ENCODE measurements around the gene AUTS2.
"Not testable (repeated sequence)": the region's sequence is repeated elsewhere in the genome, so short reads cannot be mapped to it uniquely, and the experiment has no call there.

AUTS2 gene

DNA sequence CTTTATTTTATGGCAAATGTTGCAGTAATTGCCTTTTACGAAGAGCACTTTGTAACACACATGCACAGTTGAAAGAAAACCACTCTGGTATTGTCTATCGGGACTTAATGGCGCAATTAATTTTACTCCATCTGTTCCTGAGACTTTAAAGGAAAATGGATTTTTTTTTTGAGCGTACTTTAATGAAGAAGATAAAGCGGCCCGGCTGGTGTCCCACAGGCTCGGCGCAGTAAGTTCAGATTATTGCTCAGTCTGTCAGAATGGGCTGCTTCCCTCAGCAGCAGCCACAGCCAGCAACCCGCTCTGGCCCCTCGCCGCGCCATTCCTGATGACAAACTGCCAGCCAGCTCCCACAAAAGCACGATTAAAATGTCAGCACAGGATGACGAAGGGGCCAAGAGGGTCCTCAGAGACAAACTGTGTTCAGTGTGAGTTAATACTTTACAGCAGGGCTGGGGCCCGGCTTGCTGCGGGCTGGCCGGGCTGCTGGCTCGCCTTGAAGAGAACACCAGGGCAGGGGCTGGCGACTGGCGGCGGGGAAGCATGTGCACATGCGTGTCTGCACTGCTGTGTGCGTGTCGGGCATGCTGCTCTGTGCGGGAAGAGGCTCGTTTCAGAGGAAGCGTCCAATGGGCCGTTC lies 1032.7 kb downstream of the AUTS2 start:
- DNase-seq (ENCODE audit: low read depth), result no peak

- no peak for DNase-seq (ENCODE audit: low read depth)
These were observed 1033.4 kb downstream of the AUTS2 start for GRCh38 chr7:70631718-70632117.

GRCh38 chr7:70632400-70632799 lies 1034.1 kb downstream of the AUTS2 start:
- no peak for DNase-seq (ENCODE audit: low read depth)

DNA sequence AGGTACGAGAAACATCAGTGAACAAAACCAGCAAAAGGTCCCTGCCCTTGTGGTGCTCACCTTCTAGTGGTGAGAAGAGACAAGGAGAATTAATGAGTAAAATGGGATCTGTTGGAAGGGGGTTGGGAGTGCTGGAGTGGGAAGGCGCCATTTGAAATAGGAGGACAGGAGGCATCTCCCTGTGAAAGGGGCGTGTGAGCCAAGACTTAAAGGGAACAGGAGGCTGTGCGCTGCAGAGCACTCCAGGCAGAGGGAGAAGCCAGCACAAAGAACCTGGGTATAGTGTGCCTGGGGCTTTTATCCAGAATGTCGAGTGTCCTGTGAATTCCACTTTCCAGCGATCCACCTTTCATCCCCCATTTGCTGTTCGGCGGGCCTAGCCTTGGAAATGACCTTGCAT lies 1035.8 kb downstream of the AUTS2 start:
- DNase-seq (ENCODE audit: low read depth), result no peak

- DNase-seq (ENCODE audit: low read depth), result no peak
These were observed 1036.4 kb downstream of the AUTS2 start for GRCh38 chr7:70634610-70635068.

GRCh38 chr7:70635633-70636032 lies 1037.4 kb downstream of the AUTS2 start:
- no peak for DNase-seq (ENCODE audit: low read depth)

DNA sequence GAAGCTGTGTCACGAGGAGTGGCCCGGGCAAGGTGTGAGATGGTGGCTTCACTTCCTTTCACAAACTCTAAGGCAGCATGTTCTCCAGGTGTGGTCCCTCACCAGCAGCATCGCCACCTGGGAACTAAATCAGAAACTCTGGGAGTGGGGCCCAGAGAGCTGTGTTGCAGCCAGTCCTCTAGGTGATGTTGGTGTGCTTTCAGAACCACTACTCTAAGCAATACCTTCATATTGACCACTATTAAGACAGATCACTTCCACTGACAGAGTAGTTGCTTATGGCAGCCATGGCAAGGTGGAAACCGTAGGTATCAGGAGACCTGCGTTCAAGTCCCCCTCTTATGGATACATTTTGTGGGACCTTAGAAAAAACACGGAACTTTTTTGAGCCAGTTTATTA lies 1037.9 kb downstream of the AUTS2 start:
- no peak for DNase-seq (ENCODE audit: low read depth)

DNA sequence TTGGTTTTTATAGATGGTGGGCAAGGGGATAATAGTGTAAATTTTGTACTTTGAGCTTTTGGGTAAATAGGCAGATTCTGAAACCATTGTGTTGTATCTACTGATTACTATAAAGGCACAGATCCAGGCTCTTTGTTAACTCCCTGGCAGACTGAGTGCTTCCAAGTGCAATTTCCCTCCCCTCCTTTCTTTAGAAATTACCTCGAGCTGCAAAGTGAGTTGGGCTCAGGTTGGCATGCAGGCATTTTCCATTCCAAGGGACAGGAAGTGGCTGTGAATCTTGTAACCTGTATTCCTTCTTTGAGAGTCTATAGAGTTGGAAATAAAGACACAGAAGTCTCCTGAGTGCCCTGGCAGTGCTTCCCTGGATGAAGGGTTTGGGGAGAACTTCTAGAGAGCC lies 1039.5 kb downstream of the AUTS2 start:
- no peak for DNase-seq (ENCODE audit: low read depth)

GRCh38 chr7:70638158-70639107 lies 1040.2 kb downstream of the AUTS2 start:
- DNase-seq (ENCODE audit: low read depth), result no peak

GRCh38 chr7:70640266-70640833 lies 1042.1 kb downstream of the AUTS2 start:
- DNase-seq (ENCODE audit: low read depth), result no peak

- DNase-seq (ENCODE audit: low read depth), result no peak
These were observed 1043.6 kb downstream of the AUTS2 start for GRCh38 chr7:70641882-70642281.

DNA sequence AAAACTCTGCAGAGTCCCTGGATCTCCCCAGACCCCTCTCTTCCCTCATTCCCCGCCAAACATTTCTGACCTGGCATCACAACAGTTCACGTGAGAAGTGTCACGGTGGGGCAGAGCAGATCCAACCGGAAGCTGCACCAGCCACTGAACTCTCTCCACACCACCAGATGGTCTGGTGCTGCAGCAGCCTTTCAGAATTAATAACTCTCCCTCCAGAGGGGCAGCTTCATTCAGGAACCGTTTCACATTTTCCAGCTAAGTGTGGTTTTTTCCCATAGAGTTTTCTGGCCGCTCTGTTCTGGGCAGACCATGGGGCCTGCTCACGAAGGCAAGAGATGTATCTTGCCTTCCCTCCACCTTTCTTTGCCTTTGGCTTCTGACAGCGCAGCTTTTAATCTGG lies 1047.0 kb downstream of the AUTS2 start:
- no peak for DNase-seq (ENCODE audit: low read depth)

DNA sequence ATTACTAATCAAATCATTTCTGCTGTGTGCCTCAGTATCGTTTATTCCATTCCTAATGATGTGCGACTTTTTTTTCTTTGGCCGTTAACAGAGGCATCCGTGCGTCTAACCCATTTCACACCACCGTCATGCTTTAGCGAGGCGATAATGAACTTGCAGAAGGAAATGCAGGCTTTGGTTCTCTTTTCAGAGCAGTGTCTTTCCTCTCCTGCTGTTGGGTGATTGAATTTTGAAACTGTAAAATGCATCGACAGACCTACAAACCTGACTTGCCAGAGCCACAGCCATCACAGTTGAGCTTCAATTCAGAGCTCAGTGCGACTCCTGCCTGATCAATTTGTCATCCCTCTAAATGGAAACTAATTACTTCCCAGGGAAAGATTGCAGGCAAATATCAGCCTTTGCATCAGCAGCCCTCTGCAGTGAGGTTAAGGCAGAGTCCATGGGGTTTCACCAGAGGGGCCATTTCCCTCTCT lies 1047.6 kb downstream of the AUTS2 start:
- no peak for DNase-seq (ENCODE audit: low read depth)

GRCh38 chr7:70646536-70647248 lies 1048.4 kb downstream of the AUTS2 start:
- no peak for DNase-seq (ENCODE audit: low read depth)

DNA sequence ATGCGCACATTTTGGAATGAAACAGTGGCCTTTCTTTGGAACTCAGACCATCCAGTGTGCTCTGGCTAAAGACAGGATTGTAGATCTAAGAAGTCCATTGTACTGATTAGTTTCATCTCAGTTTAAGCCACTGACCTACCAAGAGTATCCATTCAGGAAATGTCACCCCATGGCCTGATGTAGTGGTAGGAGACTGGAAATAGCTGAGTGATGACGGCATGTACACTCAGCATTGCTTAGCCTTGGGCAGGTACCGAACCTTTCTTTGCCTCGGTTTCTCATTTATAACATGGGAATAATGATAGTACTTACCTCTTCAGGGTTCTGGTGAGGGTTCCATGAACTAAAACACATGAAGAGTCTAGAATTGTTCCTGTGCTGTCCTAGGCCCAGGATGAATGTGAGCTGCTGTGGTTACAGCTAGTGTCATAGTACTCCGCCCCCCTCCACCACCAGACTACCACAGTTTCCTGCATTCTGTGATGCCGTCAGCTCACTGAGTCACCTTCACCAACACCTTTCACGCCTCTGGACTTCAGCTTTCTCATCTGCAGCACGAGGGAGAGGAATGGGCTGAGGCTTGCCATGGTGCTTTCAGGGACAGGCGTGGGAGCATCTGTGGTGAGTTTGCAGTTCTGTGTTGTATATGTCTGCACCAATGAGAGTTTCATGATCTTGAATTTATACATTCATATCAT lies 1049.7 kb downstream of the AUTS2 start:
- DNase-seq (ENCODE audit: low read depth), result peak; percentile 45

- not testable (repeated sequence) for DNase-seq (ENCODE audit: low read depth)
These were observed 1050.2 kb downstream of the AUTS2 start for GRCh38 chr7:70648499-70648861.

- no peak for DNase-seq (ENCODE audit: low read depth)
These were observed 1051.0 kb downstream of the AUTS2 start for GRCh38 chr7:70649323-70649722.

DNA sequence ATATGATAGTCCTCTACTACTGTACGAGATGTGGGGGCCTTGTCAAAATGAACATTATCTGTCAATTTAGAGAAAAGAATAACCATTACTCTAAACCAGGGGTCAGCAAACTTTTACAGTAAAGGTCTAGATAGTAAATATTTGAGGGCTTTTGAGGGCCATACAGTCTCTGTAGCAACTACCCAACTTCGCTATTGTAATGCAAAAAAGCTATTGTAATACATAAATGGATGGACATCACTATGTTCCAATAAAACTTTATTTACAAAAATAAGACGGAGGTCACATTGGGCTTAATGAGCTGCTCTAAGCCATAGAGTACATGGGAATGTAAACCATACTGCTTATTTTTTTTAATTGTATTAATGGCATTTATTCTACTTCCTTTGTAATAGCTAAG lies 1055.9 kb downstream of the AUTS2 start:
- DNase-seq (ENCODE audit: low read depth), result no peak

GRCh38 chr7:70654979-70655378 lies 1056.7 kb downstream of the AUTS2 start:
- no peak for DNase-seq (ENCODE audit: low read depth)

DNA sequence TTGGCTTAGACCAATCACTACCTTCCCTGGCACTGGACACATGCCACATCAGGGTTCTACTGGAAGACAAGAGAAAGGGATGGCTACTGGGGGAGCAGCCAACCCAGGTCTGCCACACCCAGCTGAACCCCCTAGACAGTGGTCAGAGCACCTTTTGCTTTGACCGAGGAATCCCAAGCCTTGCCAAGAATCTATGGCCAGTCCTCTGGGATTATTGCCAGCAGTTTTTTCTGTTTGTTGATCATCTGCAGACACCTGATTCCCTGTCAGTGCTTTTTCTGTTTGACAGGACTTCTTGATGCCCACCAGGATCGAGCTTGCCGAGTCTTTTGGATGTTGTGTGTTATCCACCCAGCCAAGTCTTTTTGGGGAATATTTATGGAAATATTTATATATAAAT lies 1057.4 kb downstream of the AUTS2 start:
- no peak for DNase-seq (ENCODE audit: low read depth)

DNA sequence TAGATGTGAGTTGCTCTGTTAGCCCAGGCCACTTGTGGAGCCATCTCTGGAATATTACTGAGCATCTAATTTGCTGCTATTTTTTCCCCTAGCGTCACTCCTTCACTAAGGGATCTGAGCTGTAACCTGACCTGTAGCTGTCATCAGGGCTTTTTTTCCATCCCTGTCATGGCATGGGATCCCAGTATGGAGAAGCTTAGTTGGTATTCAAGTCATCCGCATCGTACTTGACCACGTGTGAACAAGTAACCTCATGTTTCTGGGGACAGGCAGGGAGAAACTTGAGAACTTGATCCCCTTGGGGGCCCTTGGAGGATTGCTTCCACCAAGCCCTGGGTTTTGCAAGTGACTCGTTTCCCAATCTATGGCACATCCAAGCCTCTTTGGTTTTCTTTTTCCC lies 1059.3 kb downstream of the AUTS2 start:
- DNase-seq (ENCODE audit: low read depth), result no peak
